Measurements from ENCODE around the gene YPEL3.

The YPEL3 gene

DNA sequence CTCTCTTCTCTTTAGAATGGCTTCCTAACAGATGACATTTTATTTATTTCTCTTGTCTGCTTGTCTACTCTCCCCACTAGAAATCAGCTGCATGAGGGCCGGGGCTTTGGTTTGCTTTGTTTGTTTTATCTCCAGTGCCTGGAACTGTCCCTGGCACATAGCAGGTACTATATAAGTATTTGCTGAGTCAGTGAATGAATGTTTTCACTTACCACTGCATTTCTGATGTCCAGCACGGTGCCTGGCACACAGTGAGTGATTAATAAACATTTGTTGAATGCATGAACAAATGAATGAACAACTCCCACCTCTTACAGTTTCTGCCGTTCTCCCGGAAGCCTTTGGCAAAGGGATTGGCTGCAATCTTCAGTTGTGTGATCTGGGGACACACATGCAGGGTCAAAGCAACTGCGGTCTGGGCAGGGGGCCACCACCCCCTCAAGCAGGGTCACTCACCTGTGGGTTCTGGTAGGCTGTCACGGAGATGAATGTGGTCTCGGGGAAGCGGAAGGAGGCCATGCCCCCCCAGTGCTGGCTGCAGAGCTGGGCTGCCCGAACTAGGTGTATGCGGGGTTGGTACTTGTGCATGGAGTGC, 7.7 kb downstream of the YPEL3 start:
- peak overlapping the region; percentile 6 for H2BK15ac ChIP-seq (ENCODE audit: low read depth, poor library complexity, severe bottlenecking)
- no peak overlapping the region for H3K18ac ChIP-seq (ENCODE audit: low read depth in 1 of 2, low read length in 2 of 2)
- no peak for DNase-seq
- peaks cover 27 to 49% of the 10 kb centered on the region in 2 experiments for H3K36me3 ChIP-seq (ENCODE audit: control insufficient read depth in 1 of 2, insufficient read depth in 2 of 2, low read depth in 1 of 2, low read length in 2 of 2)
- no peak overlapping the region for H2AK5ac ChIP-seq (ENCODE audit: low read length, severe bottlenecking)
- H3K4me3 ChIP-seq (ENCODE audit: insufficient read depth in 1 of 2, low read depth in 1 of 2, low read length in 2 of 2) = no peak overlapping the region
- H3K4me1 ChIP-seq (ENCODE audit: control insufficient read depth, insufficient read depth, low read depth, low read length) = peaks cover 18% of the 10 kb centered on the region
- no peak overlapping the region for H4K91ac ChIP-seq (ENCODE audit: low read length)
- H3K9me3 ChIP-seq (ENCODE audit: control insufficient read depth, low read length) = no peaks in the 10 kb centered on the region
- H2BK12ac ChIP-seq (ENCODE audit: low read length in 2 of 2) = no peak overlapping the region
- no peak overlapping the region for H2AFZ ChIP-seq (ENCODE audit: low read depth, low read length)
- H2BK5ac ChIP-seq (ENCODE audit: low read depth, low read length, poor library complexity, severe bottlenecking) = no peak overlapping the region
- WGBS = 82% methylated on average over 8 of the region's 10 CpGs
- H3K9ac ChIP-seq (ENCODE audit: low read length) = no peak overlapping the region
- H3K14ac ChIP-seq (ENCODE audit: low read length in 2 of 2) = no peak overlapping the region
- H2BK120ac ChIP-seq (ENCODE audit: low read depth, low read length) = no peak overlapping the region
- H3K23ac ChIP-seq (ENCODE audit: low read length in 2 of 2) = no peak overlapping the region
- no peak overlapping the region for H4K8ac ChIP-seq (ENCODE audit: low read length)
- peaks cover 22% of the 10 kb centered on the region for H3K79me1 ChIP-seq (replicated peaks; ENCODE audit: low read length, poor library complexity, severe bottlenecking)
- no peaks in the 10 kb centered on the region for H3K27me3 ChIP-seq (ENCODE audit: control insufficient read depth in 1 of 2, insufficient read depth in 1 of 2, low read length in 2 of 2)
- H3K27ac ChIP-seq (ENCODE audit: low read length, poor library complexity, severe bottlenecking) = no peak overlapping the region
- no peak overlapping the region for H3K4me2 ChIP-seq (ENCODE audit: low read length, poor library complexity, severe bottlenecking)
- H3K4ac ChIP-seq (ENCODE audit: low read depth in 1 of 2, low read length in 2 of 2) = no peak overlapping the region

DNA sequence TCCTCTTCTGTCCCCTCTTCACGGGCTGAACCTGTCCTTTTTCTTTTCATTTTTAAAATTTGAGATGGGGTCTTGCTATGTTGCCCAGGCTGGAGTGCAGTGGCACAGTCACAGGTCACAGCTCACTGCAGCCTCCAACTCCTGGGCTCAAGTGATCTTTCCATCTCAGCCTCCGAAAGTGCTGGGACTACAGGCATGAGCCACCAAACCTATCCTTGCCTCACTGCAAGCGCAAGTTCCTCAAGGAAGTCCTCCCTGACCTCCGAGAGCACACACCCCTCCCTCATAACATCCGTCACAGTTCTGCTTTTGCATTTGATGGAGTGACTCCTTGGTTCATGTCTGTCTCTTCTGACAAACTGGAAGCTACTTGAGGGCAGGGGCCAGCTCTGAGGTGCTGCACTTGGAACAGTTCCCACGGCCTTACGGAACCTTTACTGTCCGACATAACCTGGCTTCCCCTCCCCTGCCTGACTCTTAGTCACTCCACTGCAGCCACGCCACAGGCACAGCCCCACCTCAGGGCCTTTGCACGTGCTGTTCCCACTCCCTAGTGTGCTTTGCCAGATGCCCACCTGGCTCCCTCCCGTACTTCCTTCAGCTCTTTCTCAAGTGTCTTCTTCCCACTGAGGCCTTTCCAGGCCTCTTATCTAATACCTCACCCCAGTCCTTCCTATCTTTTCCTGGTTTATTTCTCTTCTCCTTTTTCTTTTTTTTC, 8.7 kb downstream of the YPEL3 start:
- peaks cover 30% of the 10 kb centered on the region for H3K79me1 ChIP-seq (replicated peaks; ENCODE audit: low read length, poor library complexity, severe bottlenecking)
- no peak overlapping the region for H2BK15ac ChIP-seq (ENCODE audit: low read depth, poor library complexity, severe bottlenecking)
- H2BK5ac ChIP-seq (ENCODE audit: low read depth, low read length, poor library complexity, severe bottlenecking) = no peak overlapping the region
- no peak overlapping the region for H2AFZ ChIP-seq (ENCODE audit: low read depth, low read length)
- no peaks in the 10 kb centered on the region for H3K27me3 ChIP-seq (ENCODE audit: control insufficient read depth in 1 of 2, insufficient read depth in 1 of 2, low read length in 2 of 2)
- 89% methylated on average over 10 of the region's 11 CpGs for WGBS
- no peak overlapping the region for H4K91ac ChIP-seq (ENCODE audit: low read length)
- no peak overlapping the region for H3K18ac ChIP-seq (ENCODE audit: low read depth in 1 of 2, low read length in 2 of 2)
- no peak overlapping the region for H3K4me2 ChIP-seq (ENCODE audit: low read length, poor library complexity, severe bottlenecking)
- no peak for DNase-seq
- H3K4ac ChIP-seq (ENCODE audit: low read depth in 1 of 2, low read length in 2 of 2) = no peak overlapping the region
- H3K27ac ChIP-seq (ENCODE audit: low read length, poor library complexity, severe bottlenecking) = no peak overlapping the region
- H3K4me3 ChIP-seq (ENCODE audit: insufficient read depth in 1 of 2, low read depth in 1 of 2, low read length in 2 of 2) = no peak overlapping the region
- no peak overlapping the region for H3K23ac ChIP-seq (ENCODE audit: low read length in 2 of 2)
- peaks cover 14% of the 10 kb centered on the region for H3K4me1 ChIP-seq (ENCODE audit: control insufficient read depth, insufficient read depth, low read depth, low read length)
- H3K14ac ChIP-seq (ENCODE audit: low read length in 2 of 2) = peak overlapping the region in 1 of 2 experiments; percentile 26
- no peaks in the 10 kb centered on the region for H3K9me3 ChIP-seq (ENCODE audit: control insufficient read depth, low read length)
- peaks cover 36 to 59% of the 10 kb centered on the region in 2 experiments for H3K36me3 ChIP-seq (ENCODE audit: control insufficient read depth in 1 of 2, insufficient read depth in 2 of 2, low read depth in 1 of 2, low read length in 2 of 2)
- peak overlapping the region in 1 of 2 experiments; percentile 72 for H2BK12ac ChIP-seq (ENCODE audit: low read length in 2 of 2)
- H2BK120ac ChIP-seq (ENCODE audit: low read depth, low read length) = no peak overlapping the region
- no peak overlapping the region for H3K9ac ChIP-seq (ENCODE audit: low read length)
- H2AK5ac ChIP-seq (ENCODE audit: low read length, severe bottlenecking) = no peak overlapping the region
- no peak overlapping the region for H4K8ac ChIP-seq (ENCODE audit: low read length)

DNA sequence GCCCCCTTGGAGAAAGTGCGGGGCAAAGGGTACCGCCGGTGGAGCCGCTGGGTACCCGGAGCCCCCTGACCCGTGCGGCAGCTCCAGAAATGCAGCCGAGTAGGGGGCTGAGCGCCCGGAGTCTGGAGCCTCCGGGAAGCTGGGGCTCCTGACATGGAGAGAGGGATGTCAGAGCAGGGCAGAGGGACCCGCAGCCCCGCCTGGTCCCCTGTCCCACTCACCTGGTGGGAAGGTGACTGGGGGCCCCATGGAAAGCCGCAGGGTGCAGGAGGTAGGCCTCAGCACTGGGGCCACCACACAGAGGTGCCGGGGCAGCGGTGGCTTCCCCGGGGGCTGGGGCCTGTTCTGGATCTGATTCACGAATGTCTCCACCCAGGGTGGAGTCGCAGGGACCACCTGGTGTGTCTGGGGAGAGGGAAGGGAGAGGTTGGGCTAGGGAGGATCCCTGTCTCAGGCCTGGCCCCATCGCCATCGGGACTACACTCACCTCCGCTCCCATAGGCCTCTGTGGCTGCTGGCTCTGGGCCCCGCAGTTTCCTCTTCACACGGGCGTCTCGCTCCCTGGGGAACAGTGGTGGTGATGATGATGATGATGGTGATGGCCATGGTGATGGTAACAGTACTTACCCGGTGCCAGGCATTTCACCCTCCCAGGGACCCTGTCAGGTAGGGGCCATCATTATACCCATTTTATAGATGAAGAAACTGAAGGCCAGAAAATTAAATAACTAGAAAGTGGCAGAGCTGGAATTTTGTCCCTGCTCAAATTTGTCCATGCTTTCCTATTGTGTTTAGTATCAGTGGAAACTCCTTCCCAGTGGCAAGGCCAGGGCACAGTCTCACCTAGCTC, 9.5 kb downstream of the YPEL3 start:
- Histone ChIP-seq H3K14ac (ENCODE audit: low read length in 2 of 2) (no peak overlapping the region), H2BK120ac (ENCODE audit: low read depth, low read length) (no peak overlapping the region), H2AFZ (ENCODE audit: low read depth, low read length) (no peak overlapping the region), H2BK15ac (ENCODE audit: low read depth, poor library complexity, severe bottlenecking) (no peak overlapping the region), H2BK12ac (ENCODE audit: low read length in 2 of 2) (no peak overlapping the region), H3K4me3 (ENCODE audit: insufficient read depth in 1 of 2, low read depth in 1 of 2, low read length in 2 of 2) (no peak overlapping the region), H3K27ac (ENCODE audit: low read length, poor library complexity, severe bottlenecking) (no peak overlapping the region), H3K79me1 (replicated peaks; ENCODE audit: low read length, poor library complexity, severe bottlenecking) (peaks cover 35% of the 10 kb centered on the region), H3K18ac (ENCODE audit: low read depth in 1 of 2, low read length in 2 of 2) (no peak overlapping the region), H3K4me2 (ENCODE audit: low read length, poor library complexity, severe bottlenecking) (no peak overlapping the region), H2AK5ac (ENCODE audit: low read length, severe bottlenecking) (no peak overlapping the region), H3K4me1 (ENCODE audit: control insufficient read depth, insufficient read depth, low read depth, low read length) (peaks cover 10% of the 10 kb centered on the region), H4K91ac (ENCODE audit: low read length) (no peak overlapping the region), H3K27me3 (ENCODE audit: control insufficient read depth in 1 of 2, insufficient read depth in 1 of 2, low read length in 2 of 2) (no peaks in the 10 kb centered on the region), H3K23ac (ENCODE audit: low read length in 2 of 2) (no peak overlapping the region), H3K4ac (ENCODE audit: low read depth in 1 of 2, low read length in 2 of 2) (no peak overlapping the region), H3K9ac (ENCODE audit: low read length) (no peak overlapping the region), H3K36me3 (ENCODE audit: control insufficient read depth in 1 of 2, insufficient read depth in 2 of 2, low read depth in 1 of 2, low read length in 2 of 2) (peaks cover 42 to 64% of the 10 kb centered on the region in 2 experiments), H4K8ac (ENCODE audit: low read length) (no peak overlapping the region), H3K9me3 (ENCODE audit: control insufficient read depth, low read length) (no peaks in the 10 kb centered on the region), H2BK5ac (ENCODE audit: low read depth, low read length, poor library complexity, severe bottlenecking) (no peak overlapping the region)
- 86% methylated on average over 25 of the region's 27 CpGs for whole genome bisulfite sequencing
- DNase-seq = no peak

DNA sequence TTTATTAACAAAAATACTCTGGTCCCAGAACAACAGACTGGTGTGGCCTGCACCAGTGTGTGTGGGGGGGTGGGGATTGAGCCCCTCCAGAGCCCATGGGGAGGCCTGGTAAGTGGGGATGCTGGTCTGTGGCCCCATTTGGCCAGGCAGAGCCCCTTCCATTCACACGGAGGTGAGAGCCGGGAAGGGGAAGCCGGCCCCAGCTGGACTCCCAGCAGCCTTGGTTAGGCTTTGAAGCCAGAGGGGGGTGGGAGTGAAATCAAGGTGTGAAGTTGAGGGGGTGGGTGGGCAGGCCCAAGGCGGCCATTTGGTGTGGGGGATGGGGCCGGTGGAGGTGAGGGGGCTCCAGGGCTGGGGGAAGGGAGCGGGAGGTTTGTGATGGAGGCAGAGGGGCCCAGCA, 10.2 kb downstream of the YPEL3 start:
- Histone ChIP-seq H4K91ac (ENCODE audit: low read length) (no peak overlapping the region), H3K9me3 (ENCODE audit: control insufficient read depth, low read length) (no peaks in the 10 kb centered on the region), H3K4me1 (ENCODE audit: control insufficient read depth, insufficient read depth, low read depth, low read length) (peaks cover 7% of the 10 kb centered on the region), H2AK5ac (ENCODE audit: low read length, severe bottlenecking) (no peak overlapping the region), H4K8ac (ENCODE audit: low read length) (no peak overlapping the region), H3K27ac (ENCODE audit: low read length, poor library complexity, severe bottlenecking) (no peak overlapping the region), H3K79me1 (replicated peaks; ENCODE audit: low read length, poor library complexity, severe bottlenecking) (peaks cover 40% of the 10 kb centered on the region), H2BK12ac (ENCODE audit: low read length in 2 of 2) (no peak overlapping the region), H2BK15ac (ENCODE audit: low read depth, poor library complexity, severe bottlenecking) (no peak overlapping the region), H2AFZ (ENCODE audit: low read depth, low read length) (no peak overlapping the region), H3K23ac (ENCODE audit: low read length in 2 of 2) (no peak overlapping the region), H2BK120ac (ENCODE audit: low read depth, low read length) (no peak overlapping the region), H2BK5ac (ENCODE audit: low read depth, low read length, poor library complexity, severe bottlenecking) (no peak overlapping the region), H3K18ac (ENCODE audit: low read depth in 1 of 2, low read length in 2 of 2) (no peak overlapping the region), H3K4ac (ENCODE audit: low read depth in 1 of 2, low read length in 2 of 2) (no peak overlapping the region), H3K4me3 (ENCODE audit: insufficient read depth in 1 of 2, low read depth in 1 of 2, low read length in 2 of 2) (no peak overlapping the region), H3K9ac (ENCODE audit: low read length) (peak overlapping the region; percentile 75), H3K27me3 (ENCODE audit: control insufficient read depth in 1 of 2, insufficient read depth in 1 of 2, low read length in 2 of 2) (no peaks in the 10 kb centered on the region), H3K14ac (ENCODE audit: low read length in 2 of 2) (no peak overlapping the region), H3K4me2 (ENCODE audit: low read length, poor library complexity, severe bottlenecking) (no peak overlapping the region), H3K36me3 (ENCODE audit: control insufficient read depth in 1 of 2, insufficient read depth in 2 of 2, low read depth in 1 of 2, low read length in 2 of 2) (peaks cover 48 to 70% of the 10 kb centered on the region in 2 experiments)
- DNase-seq = no peak
- 55% methylated on average over 6 of the region's 6 CpGs for WGBS
